Measurements from ENCODE around the gene ABCG1.

- TF ChIP-seq CTCF (conservative IDR thresholded peaks at IDR 0.05 in 1 of 2, IDR thresholded peaks at IDR 0.05 in 1 of 2; ENCODE audit: low read depth in 1 of 2, low read length in 2 of 2) = no peak
- no peak for TF ChIP-seq EZH2 (IDR thresholded peaks at IDR 0.05; ENCODE audit: low read length, missing control alignments)
Measured at GRCh38 chr21:42343556-42343955, 124.6 kb downstream of the ABCG1 start.
